ENCODE results near the gene FAM168A.

GRCh38 chr11:73411031-73411430, 186.9 kb downstream of the FAM168A start:
- TF ChIP-seq POLR2A (IDR thresholded peaks at IDR 0.05) (no peak), CTCF (IDR thresholded peaks at IDR 0.05) (no peak), EP300 (IDR thresholded peaks at IDR 0.05) (no peak)

All from ovary (tissue), 3 donors.